Coronary artery (tissue), 2 donors: Measurements from ENCODE around the gene AGAP9.
"Not testable (repeated sequence)": the region's sequence is repeated elsewhere in the genome, so short reads cannot be mapped to it uniquely, and the experiment has no call there.

Experiments used
- DNase-seq: peaks from one replicate; pipeline ENCODE4 v3.0.0-alpha.2; 2017; ENCODE audit warnings: low spot score
- H3K27ac ChIP-seq, 2 donors: fragments of 200-600 bp; sonication (generic); one replicate each; pipeline ENCODE4 v1.5.1; 2016 to 2019
- H3K4me3 ChIP-seq: fragments of 200-600 bp; sonication (generic); 2 replicates; pipeline ENCODE4 v1.5.1; 2016; ENCODE audit warnings: mild to moderate bottlenecking, moderate library complexity

Gene AGAP9

GRCh38 chr10:47523475-47523874 lies at the start of gene AGAP9:
Gene AGAP9, minus strand, starts transcription at chr10:47523638. Its CDS starts 112 bp downstream, at chr10:47523526.
- H3K4me3 ChIP-seq, DNase-seq, H3K27ac ChIP-seq: not testable (repeated sequence)

GRCh38 chr10:47571138-47571912 lies 47.9 kb upstream of the AGAP9 start:
- H3K4me3 ChIP-seq, DNase-seq, H3K27ac ChIP-seq: not testable (repeated sequence)

- DNase-seq, H3K27ac ChIP-seq, H3K4me3 ChIP-seq: not testable (repeated sequence)
Observed at GRCh38 chr10:47566757-47567156, 43.3 kb upstream of the AGAP9 start.

GRCh38 chr10:47566108-47566699 lies 42.8 kb upstream of the AGAP9 start:
- H3K4me3 ChIP-seq, H3K27ac ChIP-seq, DNase-seq: not testable (repeated sequence)

- DNase-seq, H3K4me3 ChIP-seq, H3K27ac ChIP-seq: not testable (repeated sequence)
Observed at GRCh38 chr10:47565517-47565920, 42.1 kb upstream of the AGAP9 start.

GRCh38 chr10:47564953-47565352 lies 41.5 kb upstream of the AGAP9 start:
- H3K27ac ChIP-seq, DNase-seq, H3K4me3 ChIP-seq: not testable (repeated sequence)

GRCh38 chr10:47564318-47564717 lies 40.9 kb upstream of the AGAP9 start:
- not testable (repeated sequence) for H3K27ac ChIP-seq, DNase-seq, H3K4me3 ChIP-seq

- not testable (repeated sequence) for H3K4me3 ChIP-seq, DNase-seq, H3K27ac ChIP-seq
Observed at GRCh38 chr10:47560452-47560851, 37.0 kb upstream of the AGAP9 start.

GRCh38 chr10:47559718-47560308 lies 36.4 kb upstream of the AGAP9 start:
- H3K4me3 ChIP-seq, H3K27ac ChIP-seq, DNase-seq: not testable (repeated sequence)

- not testable (repeated sequence) for DNase-seq
- H3K27ac ChIP-seq: peak overlapping the region in 1 of 2 donors; percentile 71
Observed at GRCh38 chr10:47558109-47558508, 34.7 kb upstream of the AGAP9 start.

GRCh38 chr10:47557616-47558015 lies 34.2 kb upstream of the AGAP9 start:
- not testable (repeated sequence) for H3K4me3 ChIP-seq, DNase-seq
- H3K27ac ChIP-seq: peak overlapping the region in 1 of 2 donors; percentile 71

More at GRCh38 chr10:47558109-47558508, 34.7 kb upstream of the AGAP9 start:
- not testable (repeated sequence) for H3K4me3 ChIP-seq

- not testable (repeated sequence) for H3K4me3 ChIP-seq, H3K27ac ChIP-seq, DNase-seq
Observed at GRCh38 chr10:47555334-47555733, 31.9 kb upstream of the AGAP9 start.

- DNase-seq, H3K27ac ChIP-seq, H3K4me3 ChIP-seq: not testable (repeated sequence)
Observed at GRCh38 chr10:47554552-47554951, 31.1 kb upstream of the AGAP9 start.

GRCh38 chr10:47553860-47554247 lies 30.4 kb upstream of the AGAP9 start:
- peak overlapping the region in 1 of 2 donors; percentile 85 for H3K27ac ChIP-seq
- peak overlapping the region; percentile 75 for H3K4me3 ChIP-seq

GRCh38 chr10:47553214-47553859 lies 29.9 kb upstream of the AGAP9 start:
- peak; percentile 91 for DNase-seq
- H3K4me3 ChIP-seq: peak overlapping the region; percentile 75
- peak overlapping the region; percentile 57 to 85 for H3K27ac ChIP-seq

More at GRCh38 chr10:47553860-47554247, 30.4 kb upstream of the AGAP9 start:
- not testable (repeated sequence) for DNase-seq

- Histone ChIP-seq H3K27ac (peak overlapping the region; percentile 57 to 85), H3K4me3 (peak overlapping the region; percentile 75)
- not testable (repeated sequence) for DNase-seq
Observed at GRCh38 chr10:47552719-47553118, 29.3 kb upstream of the AGAP9 start.

GRCh38 chr10:47547286-47547685 lies 23.8 kb upstream of the AGAP9 start:
- not testable (repeated sequence) for H3K4me3 ChIP-seq, DNase-seq, H3K27ac ChIP-seq

GRCh38 chr10:47536430-47536829 lies 13.0 kb upstream of the AGAP9 start:
- not testable (repeated sequence) for DNase-seq

GRCh38 chr10:47502313-47502712 lies 21.1 kb downstream of the AGAP9 start:
- not testable (repeated sequence) for H3K4me3 ChIP-seq, H3K27ac ChIP-seq, DNase-seq

More at GRCh38 chr10:47536430-47536829, 13.0 kb upstream of the AGAP9 start:
- not testable (repeated sequence) for H3K27ac ChIP-seq, H3K4me3 ChIP-seq
